PC-9 (cell line): ENCODE measurements around the gene KRTAP10-1. TPM values are rescaled to one million over a fixed set of nuclear protein-coding genes. Genes with fewer than 3 reads are reported as not detected.

Experiments
- BruUV-seq: library from RNA; stranded (reverse); fragments of 400-500 nt; replicated peaks from 2 replicates; lab custom pipeline; 2021; lab: Mats Ljungman, UMichigan
- CTCF ChIA-PET: fragments of 300-600 bp; sonication (Branson Sonifier 250); formaldehyde crosslinking; loops from one replicate; lab custom pipeline; 2022; ENCODE audit warnings: antibody characterized with exemption; lab: Charles Lee
- POLR2A ChIA-PET: fragments of 300-600 bp; sonication (Branson Sonifier 250); formaldehyde crosslinking; loops from one replicate; lab custom pipeline; 2022; ENCODE audit warnings: antibody characterized with exemption; ENCODE audit not compliant: unreplicated experiment; lab: Charles Lee
- DNase-seq, 2 experiments: peaks; one replicate each; pipeline versions ENCODE4 v3.0.0 to v3.0.0-alpha.2; 2015 to 2022; ENCODE audit warnings: mixed read lengths in 1 of 2
- H2AFZ ChIP-seq: fragments of 200-600 bp; sonication (generic); 2 replicates; pipeline ENCODE4 v1.8.1; 2017; ENCODE audit warnings: antibody characterized with exemption
- H3F3A ChIP-seq: fragments of 200-600 bp; sonication (generic); 2 replicates; pipeline ENCODE4 v1.8.1; 2017; ENCODE audit warnings: antibody characterized with exemption, mild to moderate bottlenecking, low read depth; ENCODE audit not compliant: insufficient read depth
- H3K27ac ChIP-seq: fragments of 200-600 bp; sonication (generic); 2 replicates; pipeline ENCODE4 v1.6.1; 2016; ENCODE audit warnings: mixed run types
- H3K27me3 ChIP-seq: fragments of 200-600 bp; sonication (generic); 2 replicates; pipeline ENCODE4 v1.6.1; 2016; ENCODE audit warnings: low read depth, mixed run types; ENCODE audit not compliant: insufficient read depth
- H3K36me3 ChIP-seq: fragments of 200-600 bp; sonication (generic); 2 replicates; pipeline ENCODE4 v1.6.1; 2016; ENCODE audit warnings: low read depth, mixed run types
- H3K4me1 ChIP-seq: fragments of 200-600 bp; sonication (generic); replicated peaks from 2 replicates; pipeline ENCODE4 v1.6.1; 2016; ENCODE audit warnings: mixed run types; ENCODE audit not compliant: insufficient read depth
- H3K4me2 ChIP-seq: fragments of 200-600 bp; sonication (generic); 2 replicates; pipeline ENCODE4 v1.6.1; 2017; ENCODE audit warnings: mixed run types
- H3K4me3 ChIP-seq: fragments of 200-600 bp; sonication (generic); 2 replicates; pipeline ENCODE4 v1.6.1; 2016; ENCODE audit warnings: mixed run types
- H3K79me2 ChIP-seq: fragments of 200-600 bp; sonication (generic); 2 replicates; pipeline ENCODE4 v1.6.1; 2017; ENCODE audit warnings: low read depth, mixed run types
- H3K9me2 ChIP-seq: fragments of 200-600 bp; sonication (generic); 2 replicates; pipeline ENCODE4 v1.8.1; 2017; ENCODE audit warnings: mild to moderate bottlenecking; ENCODE audit not compliant: insufficient read depth
- H3K9me3 ChIP-seq: fragments of 200-600 bp; sonication (generic); 2 replicates; pipeline ENCODE4 v1.8.1; 2016; ENCODE audit warnings: low read depth; ENCODE audit not compliant: insufficient read depth
- H4K20me1 ChIP-seq: fragments of 200-600 bp; sonication (generic); 2 replicates; pipeline ENCODE4 v1.8.1; 2017; ENCODE audit not compliant: insufficient read depth
- CTCF ChIP-seq: fragments of 200-600 bp; sonication (generic); conservative IDR thresholded peaks from 2 replicates; pipeline ENCODE4 v1.6.1; 2017; ENCODE audit warnings: mixed run types, antibody characterized with exemption, mild to moderate bottlenecking, moderate library complexity
- EZH2 ChIP-seq: fragments of 200-600 bp; sonication (generic); IDR thresholded peaks from 2 replicates; pipeline ENCODE4 v1.8.0; 2017; ENCODE audit warnings: antibody characterized with exemption, low read depth
- intact Hi-C: fragments of 100-400 bp; cut with micrococcal nuclease; formaldehyde crosslinking; loops from one replicate; pipeline ENCODE4 v1.10.0; 2022; ENCODE audit not compliant: unreplicated experiment
- total RNA-seq: library from RNA; stranded (reverse); gene quantifications from 2 replicates; pipeline ENCODE4 v1.2.3, GENCODE V29; 2021

The KRTAP10-1 gene
- total RNA-seq, 1 experiment from 2014 or later: not detected

GRCh38 chr21:44521928-44522752 is 17.9 kb downstream of the KRTAP10-1 start:
- intact Hi-C loops: no loop called here
- no peaks in the 10 kb centered on the region for H3K36me3 ChIP-seq
- no peak overlapping the region for H3K27ac ChIP-seq
- no peaks in the 10 kb centered on the region for H3K79me2 ChIP-seq
- H4K20me1 ChIP-seq: no peaks in the 10 kb centered on the region
- no TSS peak for BruUV-seq
- H3K4me3 ChIP-seq: no peak overlapping the region
- H3K27me3 ChIP-seq: peaks cover 57% of the 10 kb centered on the region
- H3K4me2 ChIP-seq: no peak overlapping the region
- no peak for TF ChIP-seq EZH2
- no peak for TF ChIP-seq CTCF
- peaks cover 3% of the 10 kb centered on the region; the same call in 1 of the 2 replicates for H3F3A ChIP-seq
- H2AFZ ChIP-seq: no peak overlapping the region
- no peaks in the 10 kb centered on the region for H3K4me1 ChIP-seq
- no peak for DNase-seq
- ChIA-PET CTCF (no interaction called here), POLR2A (no interaction called here)
- no peaks in the 10 kb centered on the region for H3K9me3 ChIP-seq
- H3K9me2 ChIP-seq: no peaks in the 10 kb centered on the region

- DNase-seq: no peak
- Histone ChIP-seq H3K4me1 (no peaks in the 10 kb centered on the region), H3F3A (peaks cover 3% of the 10 kb centered on the region; the same call in 1 of the 2 replicates), H3K27me3 (peaks cover 57% of the 10 kb centered on the region), H2AFZ (no peak overlapping the region), H3K4me2 (no peak overlapping the region), H3K36me3 (no peaks in the 10 kb centered on the region), H3K9me2 (no peaks in the 10 kb centered on the region), H4K20me1 (no peaks in the 10 kb centered on the region), H3K79me2 (no peaks in the 10 kb centered on the region), H3K27ac (no peak overlapping the region), H3K9me3 (no peaks in the 10 kb centered on the region), H3K4me3 (no peak overlapping the region)
- no TSS peak for BruUV-seq
- intact Hi-C loops: no loop called here
- no peak for TF ChIP-seq EZH2
- no peak for TF ChIP-seq CTCF
- POLR2A ChIA-PET: no interaction called here
- CTCF ChIA-PET: no interaction called here
Measured at GRCh38 chr21:44521301-44521927, 18.6 kb downstream of the KRTAP10-1 start.

GRCh38 chr21:44520326-44521300 is 19.4 kb downstream of the KRTAP10-1 start:
- Histone ChIP-seq H3K4me3 (no peak overlapping the region), H3K4me2 (no peak overlapping the region), H3K4me1 (no peaks in the 10 kb centered on the region), H3K27me3 (peaks cover 63% of the 10 kb centered on the region), H3K79me2 (no peaks in the 10 kb centered on the region), H3K27ac (no peak overlapping the region), H3K9me3 (no peaks in the 10 kb centered on the region), H2AFZ (no peak overlapping the region), H3K36me3 (no peaks in the 10 kb centered on the region), H3K9me2 (no peaks in the 10 kb centered on the region), H4K20me1 (no peaks in the 10 kb centered on the region), H3F3A (peaks cover 3% of the 10 kb centered on the region; the same call in 1 of the 2 replicates)
- POLR2A ChIA-PET: no interaction called here
- intact Hi-C loops: no loop called here
- BruUV-seq: no TSS peak
- DNase-seq: no peak
- TF ChIP-seq CTCF (no peak), EZH2 (no peak)
- CTCF ChIA-PET: no interaction called here
